ENCODE measurements around the gene NAA25. TPM values are rescaled to one million over a fixed set of nuclear protein-coding genes. Genes with fewer than 3 reads are reported as not detected.
"Not testable (repeated sequence)": the region's sequence is repeated elsewhere in the genome, so short reads cannot be mapped to it uniquely, and the experiment has no call there.

NAA25 gene
- total RNA-seq, 4 donors from 2014 or later: 5.3 to 57.4 (median 33.9) TPM

- no peak overlapping the region for H3K4me3 ChIP-seq
- intact Hi-C loops (cut with DNase I; ENCODE audit: low total_unique reads): loop anchor here (10.0 kb wide), 1 partner anchor 87 kb away; the partner anchor contains the start of genes ERP29 and TMEM116
- no peaks in the 10 kb centered on the region for H3K9me3 ChIP-seq
- H3K27ac ChIP-seq: no peak overlapping the region
- H3K27me3 ChIP-seq: no peaks in the 10 kb centered on the region
- TF ChIP-seq CTCF (IDR thresholded peaks at IDR 0.05) (no peak), POLR2A (IDR thresholded peaks at IDR 0.05) (no peak)
- no peaks in the 10 kb centered on the region for H3K4me1 ChIP-seq
- no peak for DNase-seq
- no peaks in the 10 kb centered on the region for H3K36me3 ChIP-seq
Measured at GRCh38 chr12:112102127-112102526, 6.5 kb downstream of the NAA25 start.

- H3K36me3 ChIP-seq: not testable (repeated sequence)
Measured at GRCh38 chr12:112100500-112100899, 8.1 kb downstream of the NAA25 start.

GRCh38 chr12:112097641-112098040, 10.9 kb downstream of the NAA25 start:
- Histone ChIP-seq H3K27me3 (no peaks in the 10 kb centered on the region), H3K4me1 (peaks cover 0 to 4% of the 10 kb centered on the region in 2 donors), H3K4me3 (no peak overlapping the region), H3K27ac (no peak overlapping the region), H3K9me3 (no peaks in the 10 kb centered on the region), H3K36me3 (no peaks in the 10 kb centered on the region)
- no peak for TF ChIP-seq CTCF (IDR thresholded peaks at IDR 0.05)
- DNase-seq: no peak
- intact Hi-C loops (cut with DNase I; ENCODE audit: low total_unique reads): no loop called here

More at GRCh38 chr12:112100500-112100899, 8.1 kb downstream of the NAA25 start:
- not testable (repeated sequence) for H3K27ac ChIP-seq, H3K9me3 ChIP-seq, H3K27me3 ChIP-seq, H3K4me1 ChIP-seq, DNase-seq, H3K4me3 ChIP-seq
- intact Hi-C loops (cut with DNase I; ENCODE audit: low total_unique reads): loop anchor here (10.0 kb wide), 1 partner anchor 86 kb away; the partner anchor contains the start of genes ERP29 and TMEM116

GRCh38 chr12:112096667-112097066, 11.9 kb downstream of the NAA25 start:
- Histone ChIP-seq H3K27me3 (no peaks in the 10 kb centered on the region), H3K9me3 (no peaks in the 10 kb centered on the region), H3K4me1 (peaks cover 0 to 4% of the 10 kb centered on the region in 2 donors), H3K36me3 (no peaks in the 10 kb centered on the region), H3K4me3 (no peak overlapping the region), H3K27ac (no peak overlapping the region)
- intact Hi-C loops (cut with DNase I; ENCODE audit: low total_unique reads): no loop called here
- DNase-seq: no peak
- TF ChIP-seq POLR2A (IDR thresholded peaks at IDR 0.05) (no peak), CTCF (IDR thresholded peaks at IDR 0.05) (no peak)

DNA sequence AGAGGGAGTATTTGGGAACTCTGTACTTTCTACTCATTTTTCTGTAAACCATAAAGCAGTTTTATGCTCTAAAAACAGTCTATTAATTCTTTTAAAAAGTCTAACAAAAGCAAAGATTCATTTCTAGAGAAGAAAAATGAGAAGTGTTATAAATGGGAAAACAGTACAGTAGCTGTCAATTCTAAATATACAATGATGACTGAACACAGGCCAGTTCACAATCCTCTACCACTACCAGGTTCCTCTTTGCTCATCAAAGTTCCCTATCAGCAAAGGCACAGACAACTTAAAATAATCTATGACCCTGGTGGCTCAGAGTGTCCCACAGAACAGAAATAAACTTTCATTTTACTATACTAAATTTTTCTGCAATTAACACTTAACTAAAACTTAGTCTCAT, 12.5 kb downstream of the NAA25 start:
- no peak overlapping the region for H3K4me3 ChIP-seq
- intact Hi-C loops (cut with DNase I; ENCODE audit: low total_unique reads): no loop called here
- no peaks in the 10 kb centered on the region for H3K27me3 ChIP-seq
- H3K9me3 ChIP-seq: no peaks in the 10 kb centered on the region
- no peak for DNase-seq
- H3K27ac ChIP-seq: no peak overlapping the region
- no peak for TF ChIP-seq CTCF (IDR thresholded peaks at IDR 0.05)
- no peak for TF ChIP-seq POLR2A (IDR thresholded peaks at IDR 0.05)
- peaks cover 0 to 4% of the 10 kb centered on the region in 2 donors for H3K4me1 ChIP-seq
- no peaks in the 10 kb centered on the region for H3K36me3 ChIP-seq

GRCh38 chr12:112091563-112091962, 17.0 kb downstream of the NAA25 start:
- Histone ChIP-seq H3K9me3 (no peaks in the 10 kb centered on the region), H3K36me3 (no peaks in the 10 kb centered on the region), H3K27ac (no peak overlapping the region), H3K27me3 (no peaks in the 10 kb centered on the region), H3K4me3 (no peak overlapping the region), H3K4me1 (peaks cover 0 to 1% of the 10 kb centered on the region in 2 donors)
- TF ChIP-seq POLR2A (IDR thresholded peaks at IDR 0.05) (no peak), CTCF (IDR thresholded peaks at IDR 0.05) (no peak)
- intact Hi-C loops (cut with DNase I; ENCODE audit: low total_unique reads): no loop called here
- DNase-seq: no peak
